Esophagus mucosa (tissue), 1 donor: ENCODE measurements around the gene ASGR1. TPM values are rescaled to one million over a fixed set of nuclear protein-coding genes. Genes with fewer than 3 reads are reported as not detected.

Experiments used
- ATAC-seq: fragments of 200-7000 bp; cut with Tn5 transposase; one replicate; pipeline ENCODE4 v1.9.1; 2020
- total RNA-seq: library from RNA; stranded (reverse); gene quantifications from one replicate; pipeline ENCODE4 v1.2.4, GENCODE V29; 2023
- donor health status: DM: yes; HTN: yes; CAD: no.

Gene ASGR1, protein sequence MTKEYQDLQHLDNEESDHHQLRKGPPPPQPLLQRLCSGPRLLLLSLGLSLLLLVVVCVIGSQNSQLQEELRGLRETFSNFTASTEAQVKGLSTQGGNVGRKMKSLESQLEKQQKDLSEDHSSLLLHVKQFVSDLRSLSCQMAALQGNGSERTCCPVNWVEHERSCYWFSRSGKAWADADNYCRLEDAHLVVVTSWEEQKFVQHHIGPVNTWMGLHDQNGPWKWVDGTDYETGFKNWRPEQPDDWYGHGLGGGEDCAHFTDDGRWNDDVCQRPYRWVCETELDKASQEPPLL
- total RNA-seq, result 1.00 TPM

DNA sequence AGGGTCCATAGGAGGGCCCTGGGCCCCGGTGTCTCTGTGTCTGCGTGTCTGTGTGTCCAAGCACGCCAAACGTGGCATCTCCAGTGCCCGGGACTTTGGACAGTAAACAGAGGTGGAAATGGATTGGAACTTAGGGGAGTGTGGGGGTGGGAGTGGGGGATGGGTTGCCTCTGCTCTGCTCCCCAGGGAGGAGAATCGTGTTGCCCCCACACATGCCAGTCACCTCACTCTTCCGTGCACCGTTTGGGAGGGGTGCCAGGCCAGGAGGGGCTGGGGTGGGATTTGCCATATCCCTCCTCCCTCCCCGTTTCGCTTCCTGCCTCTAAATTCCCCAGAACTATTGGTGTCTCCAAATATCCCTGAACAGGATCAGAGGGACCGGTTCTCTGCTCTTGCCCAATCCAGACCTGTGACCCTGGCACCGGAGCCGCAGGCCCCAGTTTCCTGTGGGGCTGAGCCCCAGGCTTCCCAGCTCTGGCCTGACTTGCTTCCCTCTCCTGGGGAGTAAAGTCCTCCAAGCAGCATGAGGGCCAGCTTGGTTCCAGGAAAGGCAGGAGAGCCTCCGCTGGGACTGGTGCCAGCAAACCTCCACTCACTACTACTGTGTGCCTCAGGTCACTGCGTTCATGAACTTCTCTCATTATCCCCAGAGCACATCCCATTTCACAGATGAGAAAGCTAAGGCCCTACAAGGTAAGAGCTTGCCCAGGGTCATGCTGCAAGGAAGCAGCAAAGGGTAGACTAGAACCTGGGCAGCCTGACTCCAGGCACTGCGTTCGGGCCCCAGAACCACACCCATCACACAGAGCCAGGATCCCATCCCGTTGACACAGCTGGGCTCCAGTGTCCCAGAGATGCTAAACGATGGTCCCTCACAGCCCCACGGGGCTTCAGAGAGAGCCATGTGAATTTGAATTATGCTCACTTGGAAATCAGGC, at the start of gene ASGR1:
ASGR1 (minus strand) TSS at position 54 of the 938 bp plus-strand sequence. CDS start 807 bp downstream, outside the sequence.
- ATAC-seq, result no peak

DNA sequence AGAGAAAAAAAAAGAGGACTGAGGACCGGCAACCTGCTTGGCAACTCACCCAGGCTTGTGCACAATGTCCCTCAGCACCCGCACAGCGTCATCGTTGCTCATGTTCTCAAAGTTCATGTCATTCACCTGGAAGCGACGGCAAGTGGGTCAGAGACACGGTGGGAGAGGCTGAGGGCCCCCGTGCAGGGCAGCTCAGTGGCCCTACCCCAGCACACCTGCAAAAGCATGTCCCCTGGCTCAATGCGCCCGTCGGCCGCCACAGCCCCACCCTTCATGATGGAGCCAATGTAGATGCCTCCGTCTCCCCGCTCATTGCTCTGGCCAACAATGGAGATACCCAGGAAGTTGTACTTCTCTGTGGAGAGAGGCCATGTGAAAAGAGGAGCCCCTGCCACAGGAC, 49.8 kb upstream of the ASGR1 start:
- peak; percentile 1 for ATAC-seq

DNA sequence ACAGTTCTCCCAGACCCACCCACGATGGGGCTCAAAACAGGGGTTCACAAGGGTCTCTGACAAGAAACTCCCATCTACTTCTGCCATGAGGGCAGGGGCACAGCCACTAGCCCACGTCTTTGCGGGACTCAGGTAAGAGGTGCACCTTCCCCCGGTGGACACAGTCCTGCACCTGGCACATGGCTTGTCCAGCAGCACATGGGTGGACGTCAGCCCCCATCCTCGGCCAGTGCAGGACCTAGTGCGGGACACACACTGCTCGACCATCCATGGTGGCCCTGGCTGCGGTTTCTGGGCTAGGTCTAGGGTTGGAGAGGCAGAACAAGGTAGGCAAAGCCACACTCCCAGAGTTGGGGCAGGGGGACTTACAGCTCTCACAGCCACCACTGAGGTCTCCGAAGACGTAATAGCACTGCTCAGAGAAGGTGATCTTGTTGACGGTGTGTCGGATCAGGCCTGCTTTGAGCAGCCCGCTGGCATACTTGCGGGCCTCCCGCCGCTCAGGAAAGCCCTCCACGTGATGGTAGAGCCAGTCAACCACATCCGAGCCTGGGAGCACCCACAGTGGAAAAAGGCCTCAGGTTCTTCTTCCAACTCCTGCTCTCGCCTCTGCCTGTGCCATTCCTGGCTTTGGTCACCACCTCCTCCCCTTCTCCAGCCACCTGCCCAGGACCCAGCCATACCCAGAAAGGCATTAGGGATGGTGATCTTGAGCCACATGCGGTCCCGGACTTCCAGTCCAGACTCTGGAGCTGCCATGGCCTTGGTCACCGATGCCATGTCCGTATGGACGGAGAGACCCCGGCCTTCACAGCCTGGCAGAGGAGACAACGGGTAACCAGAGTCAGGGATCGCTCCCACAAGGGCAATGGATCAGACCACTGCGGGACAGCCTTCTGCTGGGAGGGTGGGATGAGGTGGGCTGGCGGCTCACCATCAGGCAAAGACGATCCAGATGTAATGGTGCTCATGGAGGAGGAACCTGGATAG, 47.8 kb upstream of the ASGR1 start:
- ATAC-seq, result no peak

DNA sequence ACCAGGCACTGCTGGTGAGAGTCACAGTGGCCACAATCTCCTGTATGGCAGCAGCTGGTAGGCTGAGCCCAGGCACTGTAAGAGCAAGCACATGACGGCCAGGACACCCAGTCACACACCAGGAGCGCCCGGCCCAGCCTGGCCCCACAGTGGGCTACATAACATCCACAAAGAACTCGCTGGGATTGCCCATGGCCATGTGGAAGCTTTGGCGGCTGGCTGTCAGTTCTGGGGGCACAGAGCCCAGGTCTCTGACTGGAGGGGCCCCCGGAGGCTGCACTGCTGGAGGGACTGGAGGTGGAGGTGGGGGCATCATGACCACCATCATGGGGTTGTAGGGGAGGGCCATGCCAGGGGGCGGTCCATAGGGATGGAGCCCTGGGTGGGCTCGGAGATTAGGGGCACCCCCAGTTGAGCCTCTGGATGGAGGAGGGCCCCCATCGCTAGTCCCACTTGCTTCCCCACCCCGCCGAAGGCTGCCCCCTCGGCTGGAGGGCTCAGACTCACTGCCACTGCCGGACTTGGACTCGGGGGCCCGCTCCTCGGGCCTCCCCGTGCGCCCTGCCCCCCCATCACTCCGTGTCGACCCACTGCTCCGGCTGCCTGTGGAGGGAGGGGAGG, 46.7 kb upstream of the ASGR1 start:
- no peak for ATAC-seq

DNA sequence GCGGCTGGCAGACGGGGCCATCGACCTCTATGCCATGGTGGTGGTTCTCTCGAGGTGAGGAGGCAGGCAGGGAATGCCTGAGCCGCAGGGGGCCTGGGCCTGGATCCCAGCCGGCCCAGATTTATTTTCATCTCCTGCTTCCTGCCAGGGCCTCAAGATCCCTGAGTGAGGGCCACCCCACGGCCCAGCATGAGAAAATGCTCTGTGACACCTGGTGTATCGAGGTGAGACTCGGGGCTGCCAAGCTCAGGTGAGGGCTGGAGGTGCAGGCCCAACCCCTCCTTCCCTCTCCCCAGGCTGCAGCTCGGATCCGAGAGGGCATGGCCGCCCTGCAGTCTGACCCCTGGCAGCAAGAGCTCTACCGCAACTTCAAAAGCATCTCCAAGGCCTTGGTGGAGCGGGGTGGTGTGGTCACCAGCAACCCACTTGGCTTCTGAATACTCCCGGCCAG, 45.5 kb upstream of the ASGR1 start:
- no peak for ATAC-seq

DNA sequence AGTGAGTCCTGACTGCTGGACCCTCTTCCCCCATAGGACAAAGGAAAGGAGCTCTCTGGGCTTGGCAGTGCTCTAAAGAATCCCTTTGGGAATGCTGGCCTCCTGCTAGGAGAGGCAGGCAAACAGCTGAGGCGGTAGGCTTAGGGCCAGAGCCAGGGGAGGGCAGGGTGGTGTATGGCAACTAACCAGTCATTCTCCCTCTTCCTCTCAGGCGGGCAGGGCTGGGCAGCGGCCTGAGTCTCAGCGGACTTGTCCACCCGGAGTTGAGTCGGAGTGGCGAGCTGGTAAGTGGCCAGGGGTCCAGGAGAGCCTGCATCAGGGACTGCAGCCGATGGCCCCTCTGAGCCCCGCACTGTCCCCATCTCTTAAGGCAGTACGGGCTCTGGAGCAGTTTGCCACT, 44.9 kb upstream of the ASGR1 start:
- no peak for ATAC-seq

DNA sequence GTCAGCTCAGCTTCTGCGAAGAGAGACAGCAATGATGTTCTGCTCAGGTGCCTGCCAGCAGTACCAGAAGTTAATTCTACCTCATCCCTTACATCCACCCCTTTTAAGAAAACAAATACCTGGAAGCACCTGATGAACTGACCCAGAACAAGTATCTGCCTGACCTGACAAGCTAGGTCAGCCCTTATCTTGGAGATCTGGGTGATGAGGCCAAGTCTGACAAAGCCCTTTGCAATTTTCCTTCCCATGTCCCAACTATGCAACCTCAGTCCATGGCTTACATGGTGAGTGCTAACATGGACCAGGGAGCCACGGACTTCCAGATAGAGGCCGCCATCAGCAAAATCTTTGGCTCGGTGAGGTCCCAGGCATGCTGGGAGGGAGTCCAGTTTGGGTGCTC, 44.2 kb upstream of the ASGR1 start:
- no peak for ATAC-seq

DNA sequence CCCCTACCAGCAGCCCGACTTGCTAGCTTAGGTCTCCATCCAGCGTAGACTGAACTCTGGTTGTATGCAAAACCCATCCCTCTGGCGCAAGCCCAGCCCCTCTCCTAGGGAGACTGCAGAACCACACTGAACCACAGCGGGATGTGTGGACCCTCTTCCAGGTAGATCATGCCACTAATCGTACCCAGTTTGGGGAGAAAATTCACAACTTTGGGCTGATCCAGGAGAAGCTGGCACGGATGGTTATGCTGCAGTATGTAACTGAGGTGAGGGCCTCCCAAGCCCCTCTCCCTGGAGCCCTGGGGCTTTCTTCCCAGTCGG, 43.8 kb upstream of the ASGR1 start:
- no peak for ATAC-seq

DNA sequence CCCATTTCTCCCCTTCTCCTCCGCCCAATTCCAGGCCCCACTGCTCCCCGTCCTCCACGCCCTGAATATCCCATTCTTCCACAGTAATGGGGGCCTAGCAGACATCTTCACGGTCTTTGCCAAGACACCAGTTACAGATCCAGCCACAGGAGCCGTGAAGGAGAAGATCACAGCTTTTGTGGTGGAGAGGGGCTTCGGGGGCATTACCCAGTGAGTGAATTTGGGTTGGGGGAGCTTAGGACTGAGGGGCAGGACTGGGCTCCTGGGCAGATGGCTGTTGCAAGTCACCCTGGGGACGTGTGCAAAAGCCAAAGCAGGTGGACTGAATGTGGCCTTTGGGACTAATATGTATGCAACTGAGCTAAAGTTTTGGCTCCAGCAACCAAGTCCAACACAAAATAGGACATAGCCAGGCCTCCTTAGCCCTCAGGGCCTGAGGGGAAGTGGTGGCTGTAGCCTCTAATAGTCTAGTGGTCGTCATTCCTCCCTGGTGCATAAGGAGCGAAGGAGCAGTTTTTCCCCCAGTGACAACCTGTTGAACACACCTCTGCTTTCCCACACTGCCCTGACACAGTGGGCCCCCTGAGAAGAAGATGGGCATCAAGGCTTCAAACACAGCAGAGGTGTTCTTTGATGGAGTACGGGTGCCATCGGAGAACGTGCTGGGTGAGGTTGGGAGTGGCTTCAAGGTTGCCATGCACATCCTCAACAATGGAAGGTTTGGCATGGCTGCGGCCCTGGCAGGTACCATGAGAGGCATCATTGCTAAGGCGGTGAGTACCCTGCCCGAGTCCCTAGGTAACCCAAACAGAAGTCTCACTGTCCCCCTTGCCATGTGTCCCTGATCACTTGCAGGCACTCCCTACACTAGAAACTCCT, 43.2 kb upstream of the ASGR1 start:
- ATAC-seq, result no peak

DNA sequence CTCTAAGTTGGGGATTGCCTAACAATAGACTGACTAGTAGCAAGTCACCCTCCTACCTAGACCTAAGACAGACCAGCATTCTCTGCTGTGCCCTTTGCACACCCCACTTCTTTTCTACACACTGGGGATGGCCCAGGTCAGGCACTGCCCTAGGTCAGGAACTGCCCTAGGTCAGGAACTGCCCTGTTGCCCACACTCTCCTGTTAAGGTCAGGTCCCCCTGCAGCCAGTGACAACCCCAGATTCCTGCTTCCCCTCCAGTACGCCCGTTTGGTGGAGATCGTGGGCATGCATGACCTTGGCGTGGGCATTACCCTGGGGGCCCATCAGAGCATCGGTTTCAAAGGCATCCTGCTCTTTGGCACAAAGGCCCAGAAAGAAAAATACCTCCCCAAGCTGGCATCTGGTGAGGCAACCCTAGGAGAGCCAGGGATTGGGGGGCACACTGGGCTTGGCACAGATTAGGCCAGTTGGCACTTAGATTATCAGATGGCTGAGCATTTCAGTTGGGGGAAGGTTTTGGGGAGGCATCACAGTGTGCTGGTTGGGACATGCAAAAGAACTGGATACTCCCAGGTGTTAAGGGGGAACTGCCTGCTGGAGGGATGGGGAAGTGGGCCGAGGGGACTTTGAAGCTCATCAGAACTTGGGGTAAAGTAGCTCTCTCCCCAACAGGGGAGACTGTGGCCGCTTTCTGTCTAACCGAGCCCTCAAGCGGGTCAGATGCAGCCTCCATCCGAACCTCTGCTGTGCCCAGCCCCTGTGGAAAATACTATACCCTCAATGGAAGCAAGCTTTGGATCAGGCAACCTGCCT, 42.3 kb upstream of the ASGR1 start:
- peak; percentile 24 for ATAC-seq

DNA sequence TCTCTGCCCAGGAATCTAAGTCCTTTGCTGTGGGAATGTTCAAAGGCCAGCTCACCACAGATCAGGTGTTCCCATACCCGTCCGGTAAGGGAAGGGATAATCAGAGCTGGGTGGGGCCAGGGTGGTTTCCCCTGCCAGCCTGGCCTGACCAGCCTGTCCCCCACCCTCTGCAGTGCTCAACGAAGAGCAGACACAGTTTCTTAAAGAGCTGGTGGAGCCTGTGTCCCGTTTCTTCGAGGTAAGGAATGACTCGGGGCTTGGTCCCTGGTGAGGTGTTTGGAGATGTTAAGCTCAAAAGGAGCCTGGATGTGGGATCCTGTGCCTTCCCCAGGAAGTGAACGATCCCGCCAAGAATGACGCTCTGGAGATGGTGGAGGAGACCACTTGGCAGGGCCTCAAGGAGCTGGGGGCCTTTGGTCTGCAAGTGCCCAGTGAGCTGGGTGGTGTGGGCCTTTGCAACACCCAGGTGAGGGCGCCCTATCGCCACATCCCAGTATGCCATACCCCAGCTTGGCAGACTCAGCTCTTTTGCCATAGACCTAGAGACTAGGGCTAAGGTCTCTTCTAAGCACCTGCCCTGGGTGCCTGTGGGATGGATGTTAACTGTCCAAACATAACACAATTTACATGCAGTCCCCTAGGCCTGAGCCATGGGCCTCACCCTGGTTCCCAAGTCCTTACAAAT, 41.6 kb upstream of the ASGR1 start:
- ATAC-seq, result peak; percentile 72

DNA sequence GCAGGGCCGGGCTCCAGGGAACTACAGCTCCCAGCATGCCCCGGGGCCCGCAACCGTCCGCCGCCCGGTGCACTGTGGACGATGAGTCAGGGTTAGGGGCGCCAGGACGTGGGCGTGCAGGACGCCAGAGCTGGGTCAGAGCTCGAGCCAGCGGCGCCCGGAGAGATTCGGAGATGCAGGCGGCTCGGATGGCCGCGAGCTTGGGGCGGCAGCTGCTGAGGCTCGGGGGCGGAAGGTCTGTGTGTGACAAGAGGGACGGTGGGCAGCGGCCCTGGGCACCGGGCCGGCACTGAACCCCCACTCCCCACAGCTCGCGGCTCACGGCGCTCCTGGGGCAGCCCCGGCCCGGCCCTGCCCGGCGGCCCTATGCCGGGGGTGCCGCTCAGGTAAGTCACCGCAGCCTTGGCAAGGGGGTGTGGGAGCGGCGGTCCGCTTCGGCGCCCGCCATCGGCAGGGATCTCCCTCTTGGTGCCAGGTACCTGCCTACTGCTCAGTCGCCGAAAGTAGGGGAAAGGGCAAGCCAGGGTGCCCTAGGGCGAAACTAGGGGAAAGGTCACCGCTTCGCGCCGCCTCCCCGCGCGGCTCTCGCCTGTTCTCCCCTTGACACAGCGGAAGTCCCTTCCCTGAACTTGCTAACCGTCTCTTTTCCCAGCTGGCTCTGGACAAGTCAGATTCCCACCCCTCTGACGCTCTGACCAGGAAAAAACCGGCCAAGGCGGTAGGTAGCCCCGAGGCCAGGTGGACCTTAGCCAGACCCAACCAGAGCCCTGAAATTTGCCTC, 40.8 kb upstream of the ASGR1 start, which contains the start of the genes ACADVL and DLG4:
ACADVL (plus strand) TSS at position 127 of the 781 bp plus-strand sequence; CDS start at position 174, 47 bp downstream.
DLG4 (minus strand) TSS at position 25 of the 781 bp plus-strand sequence.
- ATAC-seq, result peak; percentile 70

DNA sequence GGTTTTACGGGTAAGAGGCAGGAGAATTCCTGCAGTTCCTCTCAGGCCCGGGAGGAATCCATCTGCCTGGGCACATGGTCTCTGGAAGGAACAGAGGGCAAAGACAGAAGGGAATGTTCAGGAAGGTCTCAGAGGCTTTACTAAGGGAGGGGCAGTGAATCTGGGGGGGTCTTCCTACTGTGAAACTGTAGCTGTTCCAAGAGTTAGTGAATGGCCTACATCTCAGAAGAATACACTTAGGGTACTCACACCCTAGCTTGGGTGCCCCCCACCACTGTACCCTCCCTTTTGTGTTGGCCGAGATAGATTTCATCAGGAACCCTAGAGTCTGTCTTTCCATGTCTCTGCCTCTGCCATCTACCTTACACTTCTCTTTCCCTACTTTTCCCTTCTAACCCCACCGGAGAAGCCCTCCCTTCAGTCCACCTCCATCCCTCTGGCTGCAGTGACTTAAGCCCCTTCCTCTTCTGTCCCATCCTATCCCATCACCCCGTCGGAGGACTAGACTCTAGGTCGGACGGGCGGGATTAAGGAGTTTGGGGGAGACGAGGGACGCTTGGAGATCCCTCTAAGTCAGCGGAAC, 40.1 kb upstream of the ASGR1 start:
- no peak for ATAC-seq

DNA sequence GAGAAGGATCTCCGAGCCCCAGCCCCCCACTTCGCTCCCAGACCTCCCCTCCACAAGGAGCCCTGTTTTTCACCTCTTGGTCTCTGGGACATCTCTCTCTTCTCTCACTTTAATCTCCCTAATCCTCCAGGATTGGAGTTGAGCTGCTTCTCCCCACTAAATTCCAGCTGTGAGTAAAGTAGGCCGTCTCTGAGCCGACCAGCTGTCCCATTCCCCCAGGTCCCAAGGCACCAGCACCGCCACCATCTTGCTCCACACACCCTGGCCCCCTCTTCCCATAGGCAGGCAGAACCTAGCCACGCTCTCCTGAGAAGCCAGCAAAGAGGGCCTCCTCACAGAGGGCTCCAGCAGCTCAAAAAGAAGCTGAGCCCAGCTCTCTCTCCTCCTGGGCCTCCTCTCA, 39.6 kb upstream of the ASGR1 start:
- no peak for ATAC-seq

DNA sequence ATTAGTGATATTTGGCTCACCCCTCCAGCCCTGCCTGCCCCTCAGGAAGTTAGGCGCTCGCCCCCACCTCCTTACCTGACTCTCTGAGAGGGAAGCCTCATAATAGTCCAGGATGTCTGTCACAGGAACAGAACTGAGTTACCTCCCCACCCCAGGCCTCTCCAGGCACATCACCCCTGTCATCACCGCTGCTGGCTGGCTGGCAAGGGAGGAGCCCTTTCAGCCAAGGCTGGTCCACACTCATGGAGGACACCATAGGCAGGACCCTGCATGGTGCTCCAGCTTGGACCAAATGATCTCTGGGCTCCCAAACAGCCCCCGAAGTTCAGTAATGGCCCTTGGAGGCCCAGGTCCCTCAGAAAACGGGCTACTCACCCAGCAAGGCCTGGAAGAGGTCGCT, 39.0 kb upstream of the ASGR1 start:
- no peak for ATAC-seq

DNA sequence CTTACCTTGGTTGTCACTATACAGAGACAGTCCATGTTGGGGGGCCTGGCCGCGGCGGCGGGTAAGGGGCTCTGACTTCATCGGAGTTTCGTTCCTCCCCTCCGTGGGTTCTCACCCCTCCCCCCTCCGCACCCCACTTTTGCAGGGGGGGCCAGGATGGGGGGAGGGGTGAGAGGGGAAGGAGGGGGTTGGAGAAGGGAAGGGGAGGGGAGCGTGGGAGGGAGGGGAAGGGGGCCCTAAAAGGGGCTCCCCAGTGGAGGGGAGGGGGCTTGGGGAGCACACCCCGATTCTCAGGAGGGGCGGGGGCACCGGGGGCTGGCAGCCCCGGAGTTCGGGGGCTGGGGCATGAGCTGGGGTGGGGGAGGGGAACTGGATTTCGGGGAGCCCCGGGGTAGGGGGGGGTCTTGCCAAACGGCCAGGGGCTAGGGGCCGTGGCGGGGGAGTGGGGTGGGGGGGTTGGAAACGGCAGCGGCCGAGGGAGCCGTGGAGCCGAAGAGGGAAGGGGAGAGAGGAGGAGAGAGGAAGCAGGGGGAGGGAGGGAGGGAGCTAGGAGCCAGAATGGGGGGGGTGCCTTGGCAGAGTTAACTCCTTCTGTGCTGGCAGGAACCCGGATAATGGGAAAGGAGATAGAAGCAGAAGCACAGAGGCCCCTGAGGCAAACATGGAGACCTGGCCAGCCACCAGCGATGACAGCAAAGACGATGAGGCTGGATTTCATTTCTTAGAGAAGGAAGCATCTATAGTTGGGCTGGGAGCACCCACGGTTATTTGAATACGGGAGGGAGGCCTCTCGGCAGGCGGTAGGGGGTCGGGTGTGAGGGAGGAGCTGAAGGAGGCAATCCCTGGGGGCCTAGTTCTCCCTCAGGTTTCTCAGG, 38.2 kb upstream of the ASGR1 start:
- no peak for ATAC-seq
